ENCODE measurements around the gene AQP6.

Gene AQP6

DNA sequence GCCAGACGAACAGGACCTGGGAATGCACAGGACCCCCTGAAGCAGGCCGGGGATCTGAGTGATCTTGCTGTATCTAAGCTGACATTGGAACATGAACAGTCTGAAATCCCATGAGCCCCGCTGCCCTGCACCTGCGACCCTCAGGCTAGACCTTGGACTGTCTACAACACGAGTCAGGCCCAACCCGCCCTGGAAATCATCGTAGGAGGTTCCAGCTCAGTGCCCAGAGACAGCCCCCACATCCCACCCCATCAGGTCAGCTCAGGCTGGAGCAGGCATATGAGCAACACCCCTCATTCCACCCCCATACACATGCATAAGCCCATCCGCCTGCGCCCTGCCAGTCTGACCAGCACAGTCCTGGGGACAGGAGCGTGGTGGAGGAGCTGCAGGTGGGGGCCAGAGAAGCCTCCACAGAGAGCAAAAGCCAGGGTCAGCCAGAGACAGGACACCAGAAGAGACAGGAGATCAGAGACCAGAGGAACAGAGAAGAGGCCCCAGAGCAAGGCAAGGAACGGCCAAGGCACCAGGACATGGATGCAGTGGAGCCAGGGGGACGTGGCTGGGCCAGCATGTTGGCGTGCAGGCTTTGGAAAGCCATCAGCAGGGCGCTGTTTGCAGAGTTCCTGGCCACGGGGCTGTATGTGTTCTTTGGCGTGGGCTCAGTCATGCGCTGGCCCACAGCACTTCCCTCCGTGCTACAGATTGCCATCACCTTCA, at the start of gene AQP6:
AQP6 (plus strand) TSS at position 307 of the 720 bp plus-strand sequence; CDS start at position 534, 227 bp downstream.
- no peak for DNase-seq

- no peak for DNase-seq
Measured at GRCh38 chr12:49923035-49923644, 49.6 kb upstream of the AQP6 start.

- DNase-seq: no peak
Measured at GRCh38 chr12:49923880-49924556, 48.7 kb upstream of the AQP6 start.

- DNase-seq: no peak
Measured at GRCh38 chr12:49924628-49925246, 48.0 kb upstream of the AQP6 start.

DNA sequence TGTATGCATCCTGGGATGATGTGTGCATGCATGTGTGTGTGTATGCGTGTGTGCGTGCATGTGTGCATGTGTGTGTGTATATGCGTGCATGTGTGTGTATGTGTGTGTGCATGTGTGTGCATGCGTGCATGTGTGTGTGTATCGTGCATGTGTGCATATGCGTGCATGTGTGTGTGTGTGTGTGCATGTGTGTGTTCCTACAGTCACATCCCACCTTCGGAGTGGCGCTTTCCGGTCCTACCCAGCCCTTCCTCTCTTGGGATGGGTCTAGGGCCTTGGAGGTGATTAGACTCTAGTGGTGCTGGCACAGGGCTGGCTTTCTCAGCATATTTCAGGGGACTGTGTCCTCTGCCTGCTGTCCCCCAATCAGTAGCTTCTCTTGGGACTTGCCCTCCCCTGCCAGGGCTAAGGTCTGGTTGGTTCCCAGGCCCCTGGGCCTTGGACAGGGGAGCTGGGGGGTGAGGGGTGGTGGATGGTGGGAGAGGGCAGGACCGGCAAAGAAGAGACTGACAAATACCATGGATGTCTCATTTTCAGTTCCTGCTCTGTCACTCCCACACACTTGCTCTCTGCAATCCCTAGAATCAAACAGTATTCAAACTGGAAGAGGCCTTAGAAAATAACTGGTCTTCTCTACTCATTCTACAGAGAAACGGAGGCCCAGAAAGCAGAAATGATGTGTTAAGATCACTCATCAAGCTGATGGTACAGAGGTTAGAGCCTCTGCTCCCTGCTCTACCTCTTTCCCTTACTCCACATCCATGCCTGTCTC, 47.1 kb upstream of the AQP6 start:
- DNase-seq: no peak

- no peak for DNase-seq
Measured at GRCh38 chr12:49928471-49928870, 44.3 kb upstream of the AQP6 start.

DNA sequence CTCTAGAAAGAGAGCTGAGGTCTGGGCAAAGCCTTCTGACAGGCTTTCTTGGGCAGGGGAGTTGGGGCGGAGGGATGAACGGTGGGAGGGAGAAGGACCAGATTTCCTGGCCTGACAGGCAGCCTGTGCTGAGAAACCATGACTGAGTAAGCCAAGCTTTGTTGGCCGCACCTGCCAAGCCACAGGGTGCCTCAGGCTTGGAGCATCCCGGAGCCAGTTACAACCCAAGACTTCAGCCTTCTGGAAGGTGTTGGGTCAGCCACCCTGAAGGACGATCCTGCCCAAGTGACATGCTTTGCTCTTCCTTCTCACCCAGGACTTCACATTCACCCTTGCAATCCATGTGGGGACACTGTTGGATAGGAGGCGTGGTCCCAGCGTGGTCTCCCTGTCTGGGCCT, 43.2 kb upstream of the AQP6 start:
- DNase-seq: no peak

DNA sequence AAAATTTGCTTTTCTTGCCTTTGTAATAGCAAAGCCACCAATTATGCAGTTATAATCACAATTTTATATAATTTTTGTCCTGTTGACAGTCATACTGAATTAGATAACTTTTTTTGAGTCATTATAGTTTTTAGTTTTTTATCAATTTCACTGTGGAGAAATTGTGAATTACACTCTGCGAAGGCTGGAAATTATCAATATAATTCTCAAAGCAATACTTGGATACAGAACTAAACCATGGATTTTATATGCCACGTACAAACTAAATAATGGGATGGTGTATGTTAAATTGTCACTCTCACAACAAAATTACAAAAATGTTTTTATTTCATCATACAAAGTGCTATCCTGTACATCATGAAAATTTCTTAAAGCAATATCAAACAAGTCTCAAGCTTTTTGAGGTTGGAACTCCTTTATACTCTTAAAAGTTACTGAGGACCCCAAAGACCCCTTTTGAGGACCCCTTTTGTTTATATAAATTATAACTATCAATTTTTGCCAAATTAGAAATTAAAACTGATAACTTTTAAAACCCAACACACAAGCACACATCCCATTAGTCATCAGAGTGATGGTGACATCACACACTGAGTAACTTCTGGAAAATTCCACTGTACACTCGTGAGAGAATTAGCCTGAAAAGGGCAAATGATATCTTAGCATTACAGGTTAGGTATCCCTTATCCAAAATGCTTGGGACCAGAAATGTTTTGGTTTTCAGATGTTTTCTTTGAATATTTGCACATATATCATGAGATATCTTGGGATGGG, 42.0 kb upstream of the AQP6 start:
- no peak for DNase-seq

DNA sequence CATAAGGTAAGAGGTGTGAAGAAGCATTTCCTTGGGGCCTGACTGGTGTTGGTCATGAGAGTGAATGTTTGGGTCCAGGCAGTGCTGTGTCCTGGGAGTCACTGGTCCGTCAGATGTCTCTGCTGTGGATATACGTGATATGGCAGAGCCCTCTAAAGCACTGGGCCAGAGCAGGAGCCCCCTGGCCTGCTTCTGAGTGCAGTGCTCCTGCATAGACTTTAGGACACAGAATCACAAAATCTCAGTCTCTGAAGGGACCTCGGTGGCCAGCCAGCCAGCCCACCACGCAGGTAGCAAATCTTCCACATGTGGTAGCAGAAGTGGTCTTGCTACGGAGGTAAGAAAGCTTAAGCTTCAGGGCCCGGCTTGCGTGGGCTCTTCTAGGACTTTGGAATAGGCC, 40.7 kb upstream of the AQP6 start:
- DNase-seq: no peak

DNA sequence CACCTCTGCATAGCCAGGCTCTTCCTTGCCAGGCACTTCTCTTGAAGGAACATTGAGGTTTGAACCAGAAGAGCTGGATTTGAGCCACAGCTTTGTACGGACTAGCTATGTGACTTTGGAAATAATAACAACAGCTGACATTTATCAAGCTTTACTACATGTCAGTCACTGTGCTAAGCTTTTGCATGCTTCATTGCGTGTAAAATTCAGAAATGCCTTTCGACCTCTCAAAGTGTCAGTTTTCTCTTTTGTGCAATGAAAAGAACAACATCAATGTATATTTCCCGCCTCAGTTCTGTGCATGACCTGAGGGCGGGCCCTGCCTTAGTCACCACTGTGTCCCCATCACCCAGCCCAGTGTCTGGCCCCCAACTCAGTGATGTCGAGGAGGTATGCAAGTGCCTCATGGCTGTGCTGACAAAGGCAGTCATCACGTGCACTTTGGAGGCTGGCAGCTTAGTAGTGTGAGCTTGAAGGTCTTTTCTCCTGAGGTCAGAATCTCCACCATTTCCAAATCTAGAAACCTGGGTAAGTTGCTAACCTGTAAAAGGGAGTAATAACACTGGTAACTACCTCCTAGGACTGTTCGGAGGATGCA, 40.1 kb upstream of the AQP6 start:
- DNase-seq: no peak

DNA sequence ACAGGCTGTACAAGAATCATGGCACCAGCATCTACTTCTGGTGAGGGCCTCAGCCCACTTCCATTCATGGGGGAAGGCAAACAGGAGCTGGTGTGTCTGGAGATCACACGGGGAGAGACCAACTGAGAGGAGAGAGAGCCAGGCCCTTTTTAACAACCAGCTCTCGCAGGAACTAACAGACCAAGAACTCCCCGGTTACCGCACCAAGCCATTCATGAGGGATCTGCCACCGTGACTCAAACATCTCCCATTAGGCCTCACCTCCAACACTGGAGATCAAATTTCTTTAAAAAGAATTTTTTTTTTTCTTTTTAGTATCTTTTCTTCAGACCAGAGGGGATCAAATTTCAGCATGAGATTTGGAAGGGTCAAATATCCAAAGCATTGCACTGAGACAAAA, 39.0 kb upstream of the AQP6 start:
- DNase-seq: no peak

DNA sequence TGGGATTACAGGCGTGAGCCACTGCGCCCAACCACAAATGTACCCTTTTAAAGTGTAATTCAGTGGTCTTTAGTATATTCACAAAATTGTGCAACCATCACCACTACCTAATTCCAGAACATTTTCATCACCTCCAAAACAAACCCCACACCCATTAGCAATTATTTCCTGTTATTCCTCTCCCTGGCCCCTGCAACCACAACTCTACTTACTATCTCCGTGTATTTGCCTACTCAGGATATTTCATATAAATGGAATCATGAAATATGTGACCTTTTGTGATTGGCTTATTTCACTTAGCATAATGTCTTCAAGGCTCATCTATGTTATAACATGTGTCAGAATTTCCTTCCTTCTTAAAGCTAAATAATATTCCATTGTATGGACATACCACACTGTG, 38.2 kb upstream of the AQP6 start:
- DNase-seq: no peak

DNA sequence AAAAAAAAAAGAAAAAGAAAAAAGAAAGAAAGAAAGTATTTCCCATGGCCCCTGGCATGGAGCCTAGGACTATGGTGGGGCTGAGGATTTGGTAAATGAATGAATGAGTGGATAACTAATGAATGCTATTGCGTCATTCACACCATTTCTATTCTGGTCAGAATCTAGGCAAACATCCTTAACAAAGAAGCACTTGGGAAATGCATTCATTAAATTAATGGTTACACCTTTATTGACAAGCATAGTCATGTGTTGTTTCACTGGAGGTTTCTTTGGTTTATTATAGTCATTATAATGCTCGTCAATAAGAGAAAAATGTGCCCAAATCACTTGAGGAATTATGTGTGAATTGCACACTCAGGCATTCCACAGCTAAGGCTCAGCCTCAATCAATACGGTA, 35.8 kb upstream of the AQP6 start:
- no peak for DNase-seq

GRCh38 chr12:49937639-49938300, 35.0 kb upstream of the AQP6 start:
- no peak for DNase-seq

GRCh38 chr12:49939307-49939706, 33.4 kb upstream of the AQP6 start:
- no peak for DNase-seq

GRCh38 chr12:49939707-49940106, 33.0 kb upstream of the AQP6 start:
- no peak for DNase-seq

- no peak for DNase-seq
Measured at GRCh38 chr12:49941556-49942511, 30.9 kb upstream of the AQP6 start.

- no peak for DNase-seq
Measured at GRCh38 chr12:49942512-49942893, 30.2 kb upstream of the AQP6 start.

DNA sequence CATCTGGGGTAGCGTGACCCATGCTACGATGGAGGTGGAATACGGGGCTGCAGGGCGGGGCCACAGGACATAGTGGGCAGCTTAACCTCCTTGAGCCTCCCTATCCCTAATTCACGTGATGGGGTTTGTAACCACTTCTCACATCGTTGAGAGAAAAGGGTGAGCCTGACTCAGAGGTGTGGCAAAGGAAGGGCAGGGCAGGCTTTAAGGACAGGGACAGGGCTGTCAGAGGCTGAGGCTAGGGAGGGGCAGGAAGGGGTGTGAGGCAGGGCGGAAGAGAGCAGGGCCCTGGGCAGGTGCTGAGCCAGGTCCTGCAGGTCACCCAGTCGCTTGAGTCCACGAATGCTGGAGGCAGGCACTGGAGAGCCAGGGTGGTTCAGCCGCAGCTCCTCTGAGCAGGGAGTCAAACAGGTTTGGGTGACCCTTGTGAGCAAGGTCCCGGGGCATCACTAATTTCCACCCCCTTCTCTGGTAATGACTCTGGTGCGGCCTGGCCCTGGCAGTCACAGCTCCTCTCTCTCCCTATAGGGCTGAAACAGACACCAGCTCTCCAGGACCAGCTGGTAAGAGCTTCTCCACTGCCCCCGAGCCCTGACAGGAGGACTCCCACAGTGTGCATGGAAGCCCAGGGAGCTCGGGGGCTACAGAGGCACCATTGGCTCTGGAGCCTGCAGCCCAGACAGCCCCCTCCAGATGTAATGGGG, 29.7 kb upstream of the AQP6 start:
- no peak for DNase-seq

GRCh38 chr12:49943625-49943960, 29.2 kb upstream of the AQP6 start:
- no peak for DNase-seq
